HepG2 (cell line): ENCODE results near the gene ZDHHC14. TPM values are rescaled to one million over a fixed set of nuclear protein-coding genes. Genes with fewer than 3 reads are reported as not detected.

Source experiments
- AFF4 ChIP-seq: sonication (generic); formaldehyde crosslinking; IDR thresholded peaks from 2 replicates; pipeline ENCODE4 v1.4.0; 2020; ENCODE audit warnings: missing genetic modification reagents
- ARNT ChIP-seq: fragments of 450-650 bp; IDR thresholded peaks from 2 replicates; pipeline ENCODE4 v1.6.1; 2017
- ASH2L ChIP-seq: fragments of 300-600, 200-600 bp; sonication (generic); IDR thresholded peaks from 2 replicates; pipeline ENCODE4 v1.7.0; 2017; ENCODE audit warnings: low read depth, mild to moderate bottlenecking, moderate library complexity, mixed read lengths, low read length; ENCODE audit not compliant: insufficient read length
- CEBPG ChIP-seq: IDR thresholded peaks from 2 replicates; pipeline ENCODE4 v1.6.1; 2016
- GZF1 ChIP-seq: sonication (generic); formaldehyde crosslinking; IDR thresholded peaks from 2 replicates; pipeline ENCODE4 v1.5.1; 2020; ENCODE audit warnings: mild to moderate bottlenecking, missing genetic modification reagents
- HNRNPL ChIP-seq: fragments of 200-400 bp; formaldehyde crosslinking; IDR thresholded peaks from 2 replicates; pipeline ENCODE4 v1.6.1; 2017; ENCODE audit warnings: mild to moderate bottlenecking, low read depth, low read length
- KLF12 ChIP-seq: sonication (generic); formaldehyde crosslinking; IDR thresholded peaks from 2 replicates; pipeline ENCODE4 v1.4.0; 2020; ENCODE audit warnings: missing genetic modification reagents, borderline replicate concordance
- NFYB ChIP-seq: sonication (generic); formaldehyde crosslinking; IDR thresholded peaks from 2 replicates; pipeline ENCODE4 v1.4.0; 2020; ENCODE audit warnings: missing genetic modification reagents
- ONECUT2 ChIP-seq: sonication (generic); formaldehyde crosslinking; IDR thresholded peaks from 2 replicates; pipeline ENCODE4 v1.4.0; 2020; ENCODE audit warnings: missing genetic modification reagents
- SSRP1 ChIP-seq: IDR thresholded peaks from 2 replicates; pipeline ENCODE4 v1.6.1; 2016; ENCODE audit warnings: control low read depth
- TSC22D2 ChIP-seq: sonication (generic); formaldehyde crosslinking; IDR thresholded peaks from 2 replicates; pipeline ENCODE4 v1.5.1; 2020; ENCODE audit warnings: missing genetic modification reagents, mild to moderate bottlenecking, borderline replicate concordance
- ZBTB42 ChIP-seq: sonication (generic); formaldehyde crosslinking; IDR thresholded peaks from 2 replicates; pipeline ENCODE4 v1.5.0; 2020; ENCODE audit warnings: mild to moderate bottlenecking, missing genetic modification reagents
- ZNF232 ChIP-seq: sonication (generic); formaldehyde crosslinking; IDR thresholded peaks from 2 replicates; pipeline ENCODE4 v1.4.0; 2020; ENCODE audit warnings: missing genetic modification reagents, borderline replicate concordance
- ZNF543 ChIP-seq: sonication (generic); formaldehyde crosslinking; IDR thresholded peaks from 2 replicates; pipeline ENCODE4 v1.4.0; 2020; ENCODE audit warnings: mild to moderate bottlenecking, missing genetic modification reagents
- ZNF644 ChIP-seq: IDR thresholded peaks from 2 replicates; pipeline ENCODE4 v1.6.1; 2016; ENCODE audit warnings: low read depth
- ZNF737 ChIP-seq: sonication (generic); formaldehyde crosslinking; IDR thresholded peaks from 2 replicates; pipeline ENCODE4 v1.5.0; 2020; ENCODE audit warnings: missing genetic modification reagents, mild to moderate bottlenecking, borderline replicate concordance
- polyA plus RNA-seq, 8 experiments: library from polyadenylated mRNA; depleted of rRNA in 3 of 8; stranded (reverse) in 7 of 8; unstranded in 1 of 8; fragments of >200 nt; fragmentation: Illumina TruSeq in 4 of 8; extraction: Trizol in 4 of 8; gene quantifications; 2 replicates each; pipeline versions ENCODE4 v1.2.1 to v1.2.3, GENCODE V29; 2011 to 2016; ENCODE audit warnings: low read depth in 4 of 8, missing spikeins in 1 of 8, mixed read lengths in 1 of 8; ENCODE audit not compliant: insufficient read depth in 1 of 8
- total RNA-seq, 5 experiments: library from RNA; depleted of rRNA; stranded (reverse); fragments of >200 nt; fragmentation: Illumina TruSeq; extraction: Trizol; gene quantifications; 2 replicates each; pipeline ENCODE4 v1.2.3, GENCODE V29; 2016; ENCODE audit warnings: low read depth in 1 of 5
- TF ChIP-seq, protein P1 (sequence below): sonication (generic); formaldehyde crosslinking; IDR thresholded peaks from 2 replicates; pipeline ENCODE4 v1.4.0; 2020; ENCODE audit warnings: missing genetic modification reagents
- TF ChIP-seq, protein P2 (sequence below): sonication (generic); formaldehyde crosslinking; IDR thresholded peaks from 2 replicates; pipeline ENCODE4 v1.4.0; 2020; ENCODE audit warnings: missing genetic modification reagents, borderline replicate concordance
- TF ChIP-seq, protein P3 (sequence below): sonication (generic); formaldehyde crosslinking; IDR thresholded peaks from 2 replicates; pipeline ENCODE4 v1.5.0; 2020; ENCODE audit warnings: mild to moderate bottlenecking, missing genetic modification reagents, moderate library complexity

ZDHHC14 gene
- total and polyA plus RNA-seq, 2 of the 13 experiments (the other 11 are each of a cell fraction or from before 2014, with no cell fraction given) = 3.7 to 9.5 TPM

GRCh38 chr6:157539900-157540752 is 159.1 kb downstream of the ZDHHC14 start (continued):
- TF ChIP-seq ZNF737 (CRISPR knock-in tag) (peak; percentile 71; the same call in 1 of the 2 replicates), CEBPG (CRISPR knock-in tag) (peak; percentile 75; the same call in 1 of the 2 replicates), GZF1 (CRISPR knock-in tag) (peak; percentile 80; the same call in 1 of the 2 replicates), SSRP1 (CRISPR knock-in tag) (peak; percentile 92), ZBTB42 (CRISPR knock-in tag) (no peak), KLF12 (CRISPR knock-in tag) (no peak), ZNF543 (CRISPR knock-in tag) (0 out of 2 replicates have a peak, but pooled peaks have one; percentile 22), ARNT (no peak), ZNF232 (peak; percentile 89; the same call in 1 of the 2 replicates), NFYB (CRISPR knock-in tag) (no peak; the same call in 1 of the 2 replicates), TSC22D2 (no peak), AFF4 (CRISPR knock-in tag) (no peak), HNRNPL (no peak), ONECUT2 (CRISPR knock-in tag) (0 out of 2 replicates have a peak, but pooled peaks have one; percentile 57), ZNF644 (CRISPR knock-in tag) (peak; percentile 96), ASH2L (peak; percentile 84)
- TF ChIP-seq, protein P1, sequence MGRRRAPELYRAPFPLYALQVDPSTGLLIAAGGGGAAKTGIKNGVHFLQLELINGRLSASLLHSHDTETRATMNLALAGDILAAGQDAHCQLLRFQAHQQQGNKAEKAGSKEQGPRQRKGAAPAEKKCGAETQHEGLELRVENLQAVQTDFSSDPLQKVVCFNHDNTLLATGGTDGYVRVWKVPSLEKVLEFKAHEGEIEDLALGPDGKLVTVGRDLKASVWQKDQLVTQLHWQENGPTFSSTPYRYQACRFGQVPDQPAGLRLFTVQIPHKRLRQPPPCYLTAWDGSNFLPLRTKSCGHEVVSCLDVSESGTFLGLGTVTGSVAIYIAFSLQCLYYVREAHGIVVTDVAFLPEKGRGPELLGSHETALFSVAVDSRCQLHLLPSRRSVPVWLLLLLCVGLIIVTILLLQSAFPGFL (CRISPR knock-in tag) = no peak
- TF ChIP-seq, protein P2, sequence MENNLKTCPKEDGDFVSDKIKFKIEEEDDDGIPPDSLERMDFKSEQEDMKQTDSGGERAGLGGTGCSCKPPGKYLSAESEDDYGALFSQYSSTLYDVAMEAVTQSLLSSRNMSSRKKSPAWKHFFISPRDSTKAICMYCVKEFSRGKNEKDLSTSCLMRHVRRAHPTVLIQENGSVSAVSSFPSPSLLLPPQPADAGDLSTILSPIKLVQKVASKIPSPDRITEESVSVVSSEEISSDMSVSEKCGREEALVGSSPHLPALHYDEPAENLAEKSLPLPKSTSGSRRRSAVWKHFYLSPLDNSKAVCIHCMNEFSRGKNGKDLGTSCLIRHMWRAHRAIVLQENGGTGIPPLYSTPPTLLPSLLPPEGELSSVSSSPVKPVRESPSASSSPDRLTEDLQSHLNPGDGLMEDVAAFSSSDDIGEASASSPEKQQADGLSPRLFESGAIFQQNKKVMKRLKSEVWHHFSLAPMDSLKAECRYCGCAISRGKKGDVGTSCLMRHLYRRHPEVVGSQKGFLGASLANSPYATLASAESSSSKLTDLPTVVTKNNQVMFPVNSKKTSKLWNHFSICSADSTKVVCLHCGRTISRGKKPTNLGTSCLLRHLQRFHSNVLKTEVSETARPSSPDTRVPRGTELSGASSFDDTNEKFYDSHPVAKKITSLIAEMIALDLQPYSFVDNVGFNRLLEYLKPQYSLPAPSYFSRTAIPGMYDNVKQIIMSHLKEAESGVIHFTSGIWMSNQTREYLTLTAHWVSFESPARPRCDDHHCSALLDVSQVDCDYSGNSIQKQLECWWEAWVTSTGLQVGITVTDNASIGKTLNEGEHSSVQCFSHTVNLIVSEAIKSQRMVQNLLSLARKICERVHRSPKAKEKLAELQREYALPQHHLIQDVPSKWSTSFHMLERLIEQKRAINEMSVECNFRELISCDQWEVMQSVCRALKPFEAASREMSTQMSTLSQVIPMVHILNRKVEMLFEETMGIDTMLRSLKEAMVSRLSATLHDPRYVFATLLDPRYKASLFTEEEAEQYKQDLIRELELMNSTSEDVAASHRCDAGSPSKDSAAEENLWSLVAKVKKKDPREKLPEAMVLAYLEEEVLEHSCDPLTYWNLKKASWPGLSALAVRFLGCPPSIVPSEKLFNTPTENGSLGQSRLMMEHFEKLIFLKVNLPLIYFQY (CRISPR knock-in tag) = peak; percentile 95; the same call in 1 of the 2 replicates
- TF ChIP-seq, protein P3, sequence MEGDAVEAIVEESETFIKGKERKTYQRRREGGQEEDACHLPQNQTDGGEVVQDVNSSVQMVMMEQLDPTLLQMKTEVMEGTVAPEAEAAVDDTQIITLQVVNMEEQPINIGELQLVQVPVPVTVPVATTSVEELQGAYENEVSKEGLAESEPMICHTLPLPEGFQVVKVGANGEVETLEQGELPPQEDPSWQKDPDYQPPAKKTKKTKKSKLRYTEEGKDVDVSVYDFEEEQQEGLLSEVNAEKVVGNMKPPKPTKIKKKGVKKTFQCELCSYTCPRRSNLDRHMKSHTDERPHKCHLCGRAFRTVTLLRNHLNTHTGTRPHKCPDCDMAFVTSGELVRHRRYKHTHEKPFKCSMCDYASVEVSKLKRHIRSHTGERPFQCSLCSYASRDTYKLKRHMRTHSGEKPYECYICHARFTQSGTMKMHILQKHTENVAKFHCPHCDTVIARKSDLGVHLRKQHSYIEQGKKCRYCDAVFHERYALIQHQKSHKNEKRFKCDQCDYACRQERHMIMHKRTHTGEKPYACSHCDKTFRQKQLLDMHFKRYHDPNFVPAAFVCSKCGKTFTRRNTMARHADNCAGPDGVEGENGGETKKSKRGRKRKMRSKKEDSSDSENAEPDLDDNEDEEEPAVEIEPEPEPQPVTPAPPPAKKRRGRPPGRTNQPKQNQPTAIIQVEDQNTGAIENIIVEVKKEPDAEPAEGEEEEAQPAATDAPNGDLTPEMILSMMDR (CRISPR knock-in tag) = peak; percentile 34; the same call in 1 of the 2 replicates
